ENCODE measurements around the gene CNNM3. TPM values are rescaled to one million over a fixed set of nuclear protein-coding genes. Genes with fewer than 3 reads are reported as not detected.

Gene CNNM3
- total and polyA plus RNA-seq, 12 donors: 4.0 to 18.3 (median 13.1) TPM

DNA sequence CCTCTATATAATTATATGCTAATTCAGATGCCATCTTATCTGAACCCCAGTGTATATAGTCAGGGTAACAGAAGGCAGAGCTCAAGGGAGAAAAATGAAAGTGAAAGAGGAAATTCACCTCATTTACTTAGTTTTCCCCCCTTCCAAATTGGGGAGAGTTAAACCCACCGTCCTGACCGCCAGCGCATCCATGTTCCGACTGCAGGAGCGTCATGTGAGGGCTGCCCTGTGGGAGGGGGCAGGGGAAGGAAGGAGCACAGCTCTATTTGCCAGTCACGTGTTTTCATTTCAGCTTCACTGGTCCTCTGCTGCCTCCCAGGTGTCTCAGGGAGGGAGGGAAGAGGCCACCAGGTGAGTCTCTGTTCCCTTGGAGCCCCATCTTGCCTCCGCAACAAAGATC lies 42.1 kb upstream of the CNNM3 start:
- Histone ChIP-seq H3K27me3 (no peaks in the 10 kb centered on the region), H3K4me3 (peak overlapping the region in 3 of 10 donors; percentile 10 to 50 (median 14)), H3K36me3 (no peaks in the 10 kb centered on the region), H3K4me1 (peaks cover 0 to 26% (median 9%) of the 10 kb centered on the region in 9 donors), H3K27ac (peak overlapping the region in 1 of 10 donors; percentile 64), H3K9me3 (no peaks in the 10 kb centered on the region)
- 85 to 87% methylated on average over 7 of the region's 7 CpGs for WGBS, 2 donors
- DNase-seq: no peak
- intact Hi-C loops (cut with DNase I): no loop called here
- ATAC-seq: no peak
- TF ChIP-seq, protein P1, sequence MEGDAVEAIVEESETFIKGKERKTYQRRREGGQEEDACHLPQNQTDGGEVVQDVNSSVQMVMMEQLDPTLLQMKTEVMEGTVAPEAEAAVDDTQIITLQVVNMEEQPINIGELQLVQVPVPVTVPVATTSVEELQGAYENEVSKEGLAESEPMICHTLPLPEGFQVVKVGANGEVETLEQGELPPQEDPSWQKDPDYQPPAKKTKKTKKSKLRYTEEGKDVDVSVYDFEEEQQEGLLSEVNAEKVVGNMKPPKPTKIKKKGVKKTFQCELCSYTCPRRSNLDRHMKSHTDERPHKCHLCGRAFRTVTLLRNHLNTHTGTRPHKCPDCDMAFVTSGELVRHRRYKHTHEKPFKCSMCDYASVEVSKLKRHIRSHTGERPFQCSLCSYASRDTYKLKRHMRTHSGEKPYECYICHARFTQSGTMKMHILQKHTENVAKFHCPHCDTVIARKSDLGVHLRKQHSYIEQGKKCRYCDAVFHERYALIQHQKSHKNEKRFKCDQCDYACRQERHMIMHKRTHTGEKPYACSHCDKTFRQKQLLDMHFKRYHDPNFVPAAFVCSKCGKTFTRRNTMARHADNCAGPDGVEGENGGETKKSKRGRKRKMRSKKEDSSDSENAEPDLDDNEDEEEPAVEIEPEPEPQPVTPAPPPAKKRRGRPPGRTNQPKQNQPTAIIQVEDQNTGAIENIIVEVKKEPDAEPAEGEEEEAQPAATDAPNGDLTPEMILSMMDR (IDR thresholded peaks at IDR 0.05): no peak

DNA sequence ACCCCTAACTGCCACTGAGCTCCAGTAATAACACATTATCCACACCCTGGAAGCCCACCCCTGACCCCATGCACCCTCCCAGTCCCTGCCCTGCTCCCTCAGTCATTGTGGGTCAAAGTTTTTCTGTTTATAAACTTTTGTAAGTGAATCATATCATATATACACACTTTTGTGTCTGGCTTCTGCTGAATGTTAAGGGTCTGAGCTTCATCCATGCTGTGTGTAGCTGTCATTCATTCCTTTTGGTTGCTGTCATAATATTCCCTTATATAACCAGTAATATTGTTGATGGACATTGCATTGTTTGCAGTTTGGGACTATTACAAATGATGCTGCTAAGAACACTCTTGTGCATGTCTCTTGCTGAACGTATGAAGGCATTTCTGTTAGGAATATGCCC lies 40.9 kb upstream of the CNNM3 start:
- intact Hi-C loops (cut with DNase I): no loop called here
- Histone ChIP-seq H3K9me3 (no peaks in the 10 kb centered on the region), H3K27ac (no peak overlapping the region), H3K4me1 (peaks cover 0 to 18% (median 7%) of the 10 kb centered on the region in 9 donors), H3K4me3 (no peak overlapping the region), H3K36me3 (no peaks in the 10 kb centered on the region), H3K27me3 (no peaks in the 10 kb centered on the region)
- DNase-seq (no peak), ATAC-seq (no peak)
- TF ChIP-seq, protein P1 (IDR thresholded peaks at IDR 0.05): no peak
- WGBS, 2 donors: 35 to 38% methylated on average over 1 of the region's 1 CpG

DNA sequence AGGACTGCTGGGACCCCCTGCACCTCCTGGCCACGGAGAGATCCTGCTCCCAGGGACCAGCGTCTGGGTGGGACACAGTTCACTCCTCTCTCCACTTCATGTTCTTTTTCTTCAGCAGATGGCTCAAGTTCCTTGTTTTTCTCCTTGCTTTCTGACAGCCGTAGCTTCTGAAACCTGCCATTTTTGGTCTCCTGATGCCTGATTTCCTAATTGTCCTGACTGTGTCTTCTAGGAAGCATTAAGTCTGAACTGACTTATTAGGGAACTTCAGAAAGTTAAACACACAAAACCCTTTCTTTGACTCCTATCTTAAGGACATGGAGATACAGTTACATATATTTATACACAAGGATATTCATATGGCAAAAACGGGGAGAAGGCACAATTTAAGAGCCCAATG lies 32.7 kb upstream of the CNNM3 start:
- Histone ChIP-seq H3K4me1 (peaks cover 0 to 21% (median 13%) of the 10 kb centered on the region in 9 donors), H3K9me3 (no peaks in the 10 kb centered on the region), H3K27ac (no peak overlapping the region), H3K27me3 (no peaks in the 10 kb centered on the region), H3K36me3 (no peaks in the 10 kb centered on the region), H3K4me3 (no peak overlapping the region)
- TF ChIP-seq, protein P1 (IDR thresholded peaks at IDR 0.05): no peak
- ATAC-seq (no peak), DNase-seq (no peak)
- WGBS, 2 donors: 81 to 83% methylated on average over 4 of the region's 4 CpGs
- intact Hi-C loops (cut with DNase I): no loop called here

DNA sequence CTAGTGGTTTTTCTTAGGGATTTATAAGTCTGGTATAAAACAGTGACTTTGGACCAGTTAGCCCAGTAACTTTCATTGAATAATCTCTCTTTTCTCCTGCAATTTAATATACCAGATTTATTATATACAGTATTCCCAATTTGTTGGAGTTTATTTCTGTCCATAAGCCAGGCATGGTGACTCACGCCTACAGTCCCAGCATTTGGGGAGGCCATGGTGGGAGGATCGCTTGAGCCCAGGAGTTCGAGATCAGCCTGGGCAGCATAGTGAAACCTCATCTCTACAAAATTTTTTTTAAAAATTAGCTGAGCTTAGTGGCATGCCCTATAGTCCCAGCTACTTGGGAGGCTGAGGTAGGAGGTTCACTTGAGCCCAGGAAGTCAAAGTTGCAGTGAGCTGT lies 28.7 kb upstream of the CNNM3 start:
- H3K27ac ChIP-seq: peak overlapping the region in 6 of 10 donors; percentile 43 to 94 (median 90)
- intact Hi-C loops (cut with DNase I): no loop called here

More for the DNA sequence above, 28.7 kb upstream of the CNNM3 start:
- TF ChIP-seq, protein P1 (IDR thresholded peaks at IDR 0.05): no peak
- Histone ChIP-seq H3K4me3 (no peak overlapping the region), H3K36me3 (no peaks in the 10 kb centered on the region), H3K9me3 (no peaks in the 10 kb centered on the region), H3K4me1 (peaks cover 0 to 33% (median 22%) of the 10 kb centered on the region in 9 donors), H3K27me3 (no peaks in the 10 kb centered on the region)
- no peak for ATAC-seq
- 96 to 99% methylated on average over 3 of the region's 3 CpGs for WGBS, 2 donors
- DNase-seq: no peak
